GM10266 (cell line): ENCODE data around the gene CYFIP2.

ENCODE experiments used
- DNase-seq: peaks from one replicate; pipeline ENCODE4 v3.0.0; 2012; ENCODE audit errors: extremely low spot score
- CTCF ChIP-seq: IDR thresholded peaks from 2 replicates; pipeline ENCODE4 v1.5.1; 2012; ENCODE audit warnings: mild to moderate bottlenecking, low read depth; ENCODE audit not compliant: control insufficient read depth, insufficient read depth; ENCODE audit errors: missing control alignments

CYFIP2 gene

GRCh38 chr5:157444224-157444623 lies 178.3 kb downstream of the CYFIP2 start:
- DNase-seq, result no peak

More at GRCh38 chr5:157444224-157444623, 178.3 kb downstream of the CYFIP2 start:
- TF ChIP-seq CTCF, result no peak
